BLaER1 treated with 17β-estradiol and CSF1 and Interleukin-3, amounts not matched to agents 10 nM and 100 nM (cell line): Measurements from ENCODE around the gene KTN1.

ENCODE experiments used
- H3K27ac ChIP-seq, 11 experiments: shearing (Covaris generic); formaldehyde crosslinking; 2 replicates each; pipeline ENCODE4 v1.8.1; 2022
- H3K27me3 ChIP-seq, 11 experiments: shearing (Covaris generic); formaldehyde crosslinking; 2 replicates each; pipeline ENCODE4 v1.8.1; 2022
- H3K36me3 ChIP-seq, 11 experiments: shearing (Covaris generic); formaldehyde crosslinking; 2 replicates each; pipeline ENCODE4 v1.8.1; 2022
- H3K4me1 ChIP-seq, 10 experiments: shearing (Covaris generic); formaldehyde crosslinking; 2 replicates each; pipeline ENCODE4 v1.8.1; 2022
- H3K4me2 ChIP-seq, 11 experiments: shearing (Covaris generic); formaldehyde crosslinking; 2 replicates each; pipeline ENCODE4 v1.8.1; 2022
- H3K4me3 ChIP-seq, 10 experiments: shearing (Covaris generic); formaldehyde crosslinking; 2 replicates each; pipeline ENCODE4 v1.8.1; 2022
- H3K9ac ChIP-seq, 11 experiments: shearing (Covaris generic); formaldehyde crosslinking; 2 replicates each; pipeline ENCODE4 v1.8.1; 2022
- H3K9me3 ChIP-seq, 11 experiments: shearing (Covaris generic); formaldehyde crosslinking; replicated peaks in 1 of 11; 2 replicates each; pipeline ENCODE4 v1.8.1; 2022
- H4K20me1 ChIP-seq, 11 experiments: shearing (Covaris generic); formaldehyde crosslinking; 2 replicates each; pipeline ENCODE4 v1.8.1; 2022
- Cebpa-rat ChIP-seq, 11 experiments: shearing (Covaris generic); IDR thresholded peaks; 2 replicates each; pipeline ENCODE4 v1.8.1; 2022

KTN1 gene

GRCh38 chr14:55582746-55583145 is 2.7 kb downstream of the KTN1 start:
- H4K20me1 ChIP-seq: peaks cover 62 to 74% (median 73%) of the 10 kb centered on the region in 11 experiments
- H3K36me3 ChIP-seq: no peaks in the 10 kb centered on the region; a peak in 1 of 22 replicates
- H3K9me3 ChIP-seq: no peaks in the 10 kb centered on the region
- H3K4me3 ChIP-seq: peak overlapping the region in 2 of 10 experiments; percentile 13 to 41; a peak in 3 of 20 replicates
- no peak for TF ChIP-seq Cebpa-rat (IDR thresholded peaks at IDR 0.05)
- H3K27ac ChIP-seq: peak overlapping the region in 9 of 11 experiments; percentile 18 to 62 (median 42); a peak in 12 of 22 replicates
- H3K4me2 ChIP-seq: peak overlapping the region; percentile 53 to 95 (median 86)
- H3K4me1 ChIP-seq: peaks cover 52 to 70% (median 61%) of the 10 kb centered on the region in 10 experiments
- peak overlapping the region in 3 of 11 experiments; percentile 11 to 51 (median 32); a peak in 4 of 22 replicates for H3K9ac ChIP-seq
- H3K27me3 ChIP-seq: no peaks in the 10 kb centered on the region

- Histone ChIP-seq H3K27me3 (no peaks in the 10 kb centered on the region), H3K9ac (no peak overlapping the region), H3K4me1 (peaks cover 44 to 68% (median 54%) of the 10 kb centered on the region in 10 experiments), H3K27ac (no peak overlapping the region), H3K4me3 (no peak overlapping the region), H3K36me3 (peaks cover 0 to 7% (median 0%) of the 10 kb centered on the region in 11 experiments; a peak in 4 of 22 replicates), H3K4me2 (peak overlapping the region; percentile 53 to 95 (median 86)), H3K9me3 (no peaks in the 10 kb centered on the region), H4K20me1 (peaks cover 67 to 87% (median 86%) of the 10 kb centered on the region in 11 experiments)
- TF ChIP-seq Cebpa-rat (IDR thresholded peaks at IDR 0.05): no peak
These were observed 4.0 kb downstream of the KTN1 start for GRCh38 chr14:55583942-55584468.

GRCh38 chr14:55585854-55586253 is 5.8 kb downstream of the KTN1 start:
- TF ChIP-seq Cebpa-rat (IDR thresholded peaks at IDR 0.05): no peak
- H3K4me2 ChIP-seq: peak overlapping the region in 6 of 11 experiments; percentile 2 to 25 (median 21); a peak in 5 of 22 replicates
- H4K20me1 ChIP-seq: peaks cover 72 to 99% (median 91%) of the 10 kb centered on the region in 11 experiments
- H3K9me3 ChIP-seq: peaks cover 0 to 9% (median 4%) of the 10 kb centered on the region in 11 experiments; a peak in 8 of 22 replicates
- H3K36me3 ChIP-seq: peaks cover 0 to 19% (median 7%) of the 10 kb centered on the region in 11 experiments; a peak in 15 of 22 replicates
- H3K9ac ChIP-seq: no peak overlapping the region
- no peaks in the 10 kb centered on the region for H3K27me3 ChIP-seq
- peaks cover 39 to 63% (median 49%) of the 10 kb centered on the region in 10 experiments for H3K4me1 ChIP-seq
- no peak overlapping the region for H3K4me3 ChIP-seq
- no peak overlapping the region for H3K27ac ChIP-seq

- Histone ChIP-seq H3K27me3 (no peaks in the 10 kb centered on the region), H3K4me3 (no peak overlapping the region), H4K20me1 (peaks cover 68 to 99% (median 87%) of the 10 kb centered on the region in 11 experiments), H3K9ac (no peak overlapping the region), H3K36me3 (peaks cover 0 to 24% (median 11%) of the 10 kb centered on the region in 11 experiments; a peak in 17 of 22 replicates), H3K4me2 (peak overlapping the region in 5 of 11 experiments; percentile 16 to 25 (median 23); a peak in 5 of 22 replicates), H3K9me3 (peaks cover 0 to 15% (median 8%) of the 10 kb centered on the region in 11 experiments; a peak in 9 of 22 replicates), H3K27ac (no peak overlapping the region), H3K4me1 (peaks cover 35 to 60% (median 46%) of the 10 kb centered on the region in 10 experiments)
- TF ChIP-seq Cebpa-rat (IDR thresholded peaks at IDR 0.05): no peak
These were observed 6.4 kb downstream of the KTN1 start for GRCh38 chr14:55586411-55586810.

- peaks cover 21 to 46% (median 32%) of the 10 kb centered on the region in 10 experiments for H3K4me1 ChIP-seq
- peaks cover 58 to 99% (median 80%) of the 10 kb centered on the region in 11 experiments for H4K20me1 ChIP-seq
- H3K27ac ChIP-seq: no peak overlapping the region
- no peak overlapping the region for H3K4me2 ChIP-seq
- H3K9ac ChIP-seq: no peak overlapping the region
- H3K27me3 ChIP-seq: no peaks in the 10 kb centered on the region
- peaks cover 0 to 35% (median 17%) of the 10 kb centered on the region in 11 experiments; a peak in 17 of 22 replicates for H3K36me3 ChIP-seq
- no peak overlapping the region for H3K4me3 ChIP-seq
- H3K9me3 ChIP-seq: peaks cover 0 to 24% (median 19%) of the 10 kb centered on the region in 11 experiments; a peak in 12 of 22 replicates
- TF ChIP-seq Cebpa-rat (IDR thresholded peaks at IDR 0.05): no peak
These were observed 7.8 kb downstream of the KTN1 start for GRCh38 chr14:55587847-55588246.

DNA sequence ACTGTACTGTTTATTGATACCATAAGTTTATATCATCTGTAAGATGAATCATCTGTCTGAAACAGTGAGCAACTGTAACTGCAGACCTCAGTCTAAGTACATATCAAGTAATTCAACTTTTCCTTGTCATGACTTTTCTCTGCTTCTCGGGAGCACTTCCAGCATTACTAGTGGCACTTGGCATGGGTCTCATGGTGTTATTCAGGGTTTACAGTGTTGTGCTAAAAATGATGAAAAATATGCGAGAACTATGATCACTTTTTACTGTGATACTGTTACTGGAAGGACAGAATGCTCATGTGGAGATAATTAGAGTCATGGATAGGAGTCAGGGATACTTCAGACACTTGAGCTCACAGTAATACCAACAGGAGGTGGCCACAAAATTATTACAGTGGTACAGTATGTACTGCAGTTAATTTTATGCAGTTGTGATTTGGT is 8.3 kb downstream of the KTN1 start:
- H3K4me2 ChIP-seq: no peak overlapping the region
- H3K9ac ChIP-seq: no peak overlapping the region
- H3K4me3 ChIP-seq: no peak overlapping the region
- H3K9me3 ChIP-seq: peaks cover 0 to 29% (median 20%) of the 10 kb centered on the region in 11 experiments; a peak in 13 of 22 replicates
- TF ChIP-seq Cebpa-rat (IDR thresholded peaks at IDR 0.05): no peak
- H3K27ac ChIP-seq: no peak overlapping the region
- H4K20me1 ChIP-seq: peaks cover 54 to 99% (median 77%) of the 10 kb centered on the region in 11 experiments
- peaks cover 16 to 42% (median 27%) of the 10 kb centered on the region in 10 experiments for H3K4me1 ChIP-seq
- H3K27me3 ChIP-seq: no peaks in the 10 kb centered on the region
- H3K36me3 ChIP-seq: peaks cover 0 to 37% (median 17%) of the 10 kb centered on the region in 11 experiments; a peak in 17 of 22 replicates

DNA sequence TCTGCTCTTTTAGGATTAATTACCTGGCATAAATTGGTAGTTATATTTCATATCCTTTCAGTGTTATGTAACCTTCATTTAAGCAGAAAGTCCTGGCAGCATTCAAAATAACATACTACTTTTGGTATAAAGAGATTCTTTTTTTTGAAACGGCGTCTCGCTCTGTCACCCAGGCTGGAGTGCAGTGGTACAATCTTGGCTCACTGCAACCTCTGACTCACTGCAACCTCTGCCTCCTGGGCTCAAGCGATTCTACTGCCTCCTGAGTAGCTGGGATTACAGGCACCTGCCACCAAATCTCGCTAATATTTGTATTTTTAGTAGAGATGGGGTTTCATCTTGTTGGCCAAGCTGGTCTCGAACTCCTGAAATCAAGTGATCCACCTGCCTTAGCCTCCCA is 9.2 kb downstream of the KTN1 start:
- Histone ChIP-seq H3K4me3 (no peak overlapping the region), H3K4me1 (peaks cover 7 to 33% (median 19%) of the 10 kb centered on the region in 10 experiments), H3K36me3 (peaks cover 0 to 46% (median 24%) of the 10 kb centered on the region in 11 experiments; a peak in 19 of 22 replicates), H4K20me1 (peaks cover 45 to 99% (median 70%) of the 10 kb centered on the region in 11 experiments), H3K27me3 (no peaks in the 10 kb centered on the region), H3K9ac (no peak overlapping the region), H3K9me3 (peaks cover 0 to 36% (median 27%) of the 10 kb centered on the region in 11 experiments; a peak in 13 of 22 replicates), H3K27ac (no peak overlapping the region), H3K4me2 (no peak overlapping the region)
- no peak for TF ChIP-seq Cebpa-rat (IDR thresholded peaks at IDR 0.05)

- Histone ChIP-seq H3K4me1 (peaks cover 0 to 5% (median 0%) of the 10 kb centered on the region in 10 experiments; a peak in 2 of 20 replicates), H3K4me2 (no peak overlapping the region), H3K9ac (no peak overlapping the region), H3K9me3 (peaks cover 16 to 68% (median 60%) of the 10 kb centered on the region in 11 experiments), H3K4me3 (no peak overlapping the region), H4K20me1 (peaks cover 12 to 78% (median 38%) of the 10 kb centered on the region in 11 experiments; a peak in 19 of 22 replicates), H3K27ac (no peak overlapping the region), H3K36me3 (peaks cover 0 to 71% (median 43%) of the 10 kb centered on the region in 11 experiments; a peak in 20 of 22 replicates), H3K27me3 (no peaks in the 10 kb centered on the region; a peak in 1 of 22 replicates)
- TF ChIP-seq Cebpa-rat (IDR thresholded peaks at IDR 0.05): no peak
These were observed 12.4 kb downstream of the KTN1 start for GRCh38 chr14:55592436-55592835.

DNA sequence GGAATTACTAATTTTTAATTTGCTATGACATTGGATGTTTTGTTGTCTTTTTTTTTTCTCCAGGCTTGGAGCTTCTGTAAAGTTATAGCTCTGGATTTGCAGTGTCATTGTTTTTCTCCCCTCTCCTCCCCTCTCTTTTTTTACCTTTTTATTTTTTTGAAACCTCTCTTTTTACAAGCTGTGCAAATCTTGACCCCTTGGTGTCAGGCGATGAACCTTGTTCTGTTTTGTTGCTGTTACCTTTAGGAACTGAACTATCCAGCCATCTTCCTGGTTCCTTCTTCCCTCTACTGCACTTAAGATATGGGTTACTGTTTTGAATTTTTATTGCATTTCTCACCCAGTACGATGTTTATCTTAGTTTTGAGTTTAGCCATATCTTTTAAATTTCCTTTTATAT is 13.7 kb downstream of the KTN1 start:
- peaks cover 28 to 81% (median 73%) of the 10 kb centered on the region in 11 experiments for H3K9me3 ChIP-seq
- no peak overlapping the region for H3K4me2 ChIP-seq
- no peak for TF ChIP-seq Cebpa-rat (IDR thresholded peaks at IDR 0.05)
- H3K27me3 ChIP-seq: no peaks in the 10 kb centered on the region; a peak in 1 of 22 replicates
- peaks cover 0 to 5% (median 0%) of the 10 kb centered on the region in 10 experiments; a peak in 2 of 20 replicates for H3K4me1 ChIP-seq
- H3K4me3 ChIP-seq: no peak overlapping the region
- peaks cover 12 to 83% (median 55%) of the 10 kb centered on the region in 11 experiments; a peak in 20 of 22 replicates for H3K36me3 ChIP-seq
- H4K20me1 ChIP-seq: peaks cover 5 to 70% (median 25%) of the 10 kb centered on the region in 11 experiments; a peak in 17 of 22 replicates
- H3K27ac ChIP-seq: no peak overlapping the region
- H3K9ac ChIP-seq: no peak overlapping the region
